Brain (organoid and tissue), 1 donor: ENCODE data around the gene POMC. TPM values are rescaled to one million over a fixed set of nuclear protein-coding genes. Genes with fewer than 3 reads are reported as not detected.

Experiments
- polyA plus RNA-seq: library from polyadenylated mRNA; stranded (reverse); fragments of 350-450 nt; fragmentation: Illumina TruSeq; extraction: RNeasy Lipid Tissue Mini Kit (QIAGEN cat#74804); gene quantifications from one replicate; pipeline ENCODE4 v1.2.3, GENCODE V29; 2015; ENCODE audit warnings: low read depth, low replicate concordance; ENCODE audit not compliant: insufficient read depth

POMC gene
- polyA plus RNA-seq, 1 donor from 2014 or later: 2.5 TPM

Other genes starting within 250 kb of the POMC start
- 37.4 TPM for gene ADCY3, start 248.3 kb downstream of the POMC start, polyA plus RNA-seq
- 4.0 TPM for gene DNAJC27, start 196.6 kb downstream of the POMC start, polyA plus RNA-seq
- 23.8 TPM for gene EFR3B, start 126.5 kb downstream of the POMC start, polyA plus RNA-seq
- gene DNMT3A, start 173.3 kb upstream of the POMC start, polyA plus RNA-seq: 27.7 TPM